HG02840 (cell line): ENCODE measurements around the gene MYH13.

Experiments used
- ATAC-seq: cut with Tn5 transposase; IDR thresholded peaks from one replicate; pipeline ENCODE4 v1.9.1; 2021; ENCODE audit warnings: mild to moderate bottlenecking, moderate library complexity, moderate number of reproducible peaks; ENCODE audit not compliant: unreplicated experiment, low FRiP score

The MYH13 gene

DNA sequence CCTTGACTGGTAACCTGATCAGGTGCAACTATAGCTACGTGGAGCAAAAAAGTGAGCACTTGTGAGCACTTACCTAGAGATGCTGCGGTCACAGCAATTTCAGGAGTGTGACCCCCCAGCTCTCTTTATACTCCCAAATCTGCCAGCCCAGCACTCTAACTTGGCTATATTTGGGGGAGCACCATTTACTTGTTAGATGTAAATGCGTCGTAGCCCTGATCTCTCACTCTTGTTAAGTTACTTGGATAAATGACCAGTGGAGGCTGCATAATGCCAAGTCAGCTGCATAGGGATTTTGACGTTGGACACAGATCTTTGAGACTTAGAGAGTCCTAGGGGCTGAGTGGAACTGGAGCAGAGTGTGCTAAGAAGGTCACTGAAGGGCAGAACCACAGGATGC, at the start of gene MYH13:
MYH13 (minus strand) TSS at position 101 of the 400 bp plus-strand sequence. CDS start 8,476 bp downstream, outside the sequence.
- no peak for ATAC-seq

DNA sequence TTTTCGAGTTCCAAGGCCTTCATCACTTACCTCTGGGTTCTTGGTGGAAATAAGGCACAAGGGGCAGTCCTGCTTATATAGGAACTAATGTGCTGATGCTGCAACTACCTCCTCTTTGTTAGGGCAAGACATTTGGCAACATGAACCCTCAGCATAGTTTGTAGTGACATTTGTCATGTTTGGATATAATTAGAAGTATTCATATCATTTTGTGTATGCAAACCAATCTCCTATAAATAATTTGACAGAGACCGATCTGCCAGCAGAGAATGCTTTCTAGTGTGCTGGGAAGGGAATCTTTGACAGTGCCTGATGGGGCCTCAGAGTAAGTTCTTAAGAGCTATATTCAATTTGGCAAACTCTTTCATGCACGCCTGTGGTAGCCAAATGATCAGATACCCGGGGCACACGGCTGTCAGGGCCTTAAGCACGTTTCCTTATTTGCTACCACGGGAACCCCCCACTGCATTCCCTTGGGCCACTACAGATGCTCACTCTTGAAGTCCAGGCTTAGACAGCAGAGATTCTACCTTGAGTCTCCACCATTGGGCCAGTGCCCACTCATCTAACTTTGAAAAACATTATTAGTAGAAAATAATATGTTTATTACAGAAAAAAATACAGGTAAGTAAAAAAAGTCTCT, 49.2 kb upstream of the MYH13 start, which contains the start of gene MYH8:
MYH8 (minus strand) TSS at position 51 of the 643 bp plus-strand sequence. CDS start 1,723 bp downstream, outside the sequence.
- no peak for ATAC-seq

- ATAC-seq, result no peak
Observed at GRCh38 chr17:10421211-10421610, 48.4 kb upstream of the MYH13 start.

DNA sequence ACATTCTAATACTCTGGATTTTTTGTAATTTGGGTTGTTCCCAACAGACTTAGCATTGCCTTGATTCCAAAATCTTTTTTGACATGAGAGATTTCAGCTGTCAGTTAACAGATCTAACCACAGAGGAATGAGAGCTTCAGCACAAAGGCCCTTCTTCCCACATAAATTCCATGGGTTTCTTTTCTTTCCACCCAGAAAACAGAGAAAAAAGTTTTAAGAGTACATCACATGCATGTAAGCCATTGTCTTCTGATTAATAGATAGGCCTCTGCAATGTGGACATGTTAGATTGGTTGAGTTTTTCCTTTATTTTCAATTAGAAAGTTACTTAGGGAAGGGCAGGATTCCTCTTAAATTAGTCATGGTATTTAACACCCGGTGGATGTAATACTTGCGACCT, 48.0 kb upstream of the MYH13 start:
- ATAC-seq, result no peak

DNA sequence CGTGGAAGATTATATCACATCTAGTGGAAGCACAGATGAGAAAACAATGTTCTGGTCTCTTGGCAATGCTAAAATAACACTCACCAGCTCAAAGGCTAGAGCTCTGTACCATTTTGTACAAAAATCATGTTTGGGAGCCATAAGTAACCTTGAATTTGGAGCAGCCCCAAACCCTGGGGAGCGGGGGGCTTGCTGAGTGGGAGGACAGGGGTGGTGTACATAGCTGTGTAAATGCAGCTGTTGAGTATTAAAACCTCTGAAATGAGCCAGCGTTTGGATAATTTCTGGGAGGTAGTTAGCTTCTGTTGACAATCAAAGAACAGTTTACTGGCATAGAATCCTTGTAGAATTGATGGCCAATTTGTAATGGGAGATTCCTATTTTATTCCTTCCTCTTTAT, 44.6 kb upstream of the MYH13 start:
- no peak for ATAC-seq

DNA sequence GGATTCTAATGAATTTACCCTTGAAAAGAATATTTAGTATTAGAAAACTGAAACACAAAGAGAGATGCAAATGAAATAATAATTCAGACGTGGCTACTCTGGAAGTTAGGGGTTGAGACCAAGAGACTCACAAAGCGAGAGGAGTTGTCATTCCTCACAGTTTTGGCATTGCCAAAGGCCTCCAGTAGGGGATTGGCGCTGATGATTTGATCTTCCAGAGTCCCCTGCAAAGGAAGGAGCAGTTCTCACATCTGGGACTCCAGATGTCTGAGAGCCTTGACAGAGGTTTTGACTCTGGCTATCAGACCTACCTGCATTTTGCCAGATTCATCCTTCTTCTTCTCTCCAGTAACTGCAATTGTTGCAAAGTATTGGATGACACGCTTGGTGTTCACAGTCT, 42.4 kb upstream of the MYH13 start:
- ATAC-seq, result no peak

DNA sequence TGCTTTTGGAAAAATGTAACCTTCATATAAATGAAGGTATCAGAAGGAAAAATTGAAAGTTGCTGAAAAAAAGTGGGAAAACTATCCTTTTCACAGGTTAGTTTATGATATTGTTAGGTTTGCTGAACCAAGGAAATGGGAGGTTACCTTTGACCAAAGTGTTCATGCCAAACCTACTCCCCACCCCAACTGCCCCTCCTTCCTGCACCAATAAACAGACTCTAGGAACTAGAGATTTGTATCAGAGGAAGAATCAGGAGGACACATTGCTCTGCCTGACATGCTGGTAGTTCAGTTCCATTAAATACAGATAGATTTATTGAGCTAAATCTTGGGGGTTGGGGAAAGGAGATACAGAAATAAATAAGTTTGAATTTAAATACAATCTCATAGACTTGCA, 30.8 kb upstream of the MYH13 start:
- no peak for ATAC-seq

GRCh38 chr17:10398352-10398751, 25.5 kb upstream of the MYH13 start:
- ATAC-seq, result no peak

DNA sequence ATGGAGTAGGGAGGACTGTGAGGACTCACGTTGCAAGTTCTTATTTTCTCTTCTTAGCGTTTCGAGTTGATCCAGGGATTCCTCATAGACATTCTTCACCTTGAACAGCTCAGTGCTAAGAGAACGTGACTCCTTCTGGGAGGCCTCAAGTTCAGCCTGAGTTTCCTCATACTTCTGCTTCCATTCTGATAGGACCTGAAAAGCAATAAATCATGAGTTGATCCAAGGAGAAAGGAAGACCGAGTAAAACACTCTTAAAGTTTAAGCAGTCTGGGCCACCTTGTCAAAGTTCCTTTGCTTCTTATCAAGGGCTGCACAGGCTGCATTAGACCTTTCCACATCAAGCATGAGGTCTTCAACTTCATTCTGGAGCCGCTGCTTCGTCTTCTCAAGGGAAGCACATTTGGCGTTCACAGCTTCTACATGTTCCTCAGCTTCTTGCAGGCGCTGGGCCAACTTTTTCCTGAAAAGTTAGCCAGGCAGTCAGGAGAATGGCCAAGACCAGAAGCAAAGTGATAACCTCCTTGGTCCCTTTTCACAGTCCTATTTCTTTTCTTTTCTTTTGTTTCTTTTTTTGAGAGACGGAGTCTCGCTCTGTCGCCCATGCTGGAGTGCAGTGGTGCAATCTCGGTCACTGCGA, 23.8 kb upstream of the MYH13 start:
- no peak for ATAC-seq

- ATAC-seq, result no peak
Observed at GRCh38 chr17:10394201-10394887, 21.5 kb upstream of the MYH13 start.

DNA sequence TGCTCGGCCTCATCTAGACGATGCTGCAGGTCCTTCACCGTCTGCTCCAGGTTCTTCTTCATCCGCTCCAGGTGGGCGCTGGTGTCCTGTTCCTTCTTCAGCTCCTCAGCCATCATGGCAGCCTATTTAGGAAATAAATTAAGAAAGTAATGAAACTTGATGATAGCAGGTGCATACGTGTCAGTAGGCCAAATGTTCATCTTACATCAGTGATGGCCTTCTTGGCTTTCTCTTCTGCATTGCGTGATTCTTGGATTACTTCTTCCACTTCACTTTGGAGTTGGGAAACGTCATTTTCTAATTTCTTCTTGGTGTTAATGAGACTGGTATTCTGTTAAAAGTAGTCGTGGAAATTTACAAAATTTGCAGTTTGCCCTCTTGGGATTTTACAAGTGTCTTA, 20.1 kb upstream of the MYH13 start:
- ATAC-seq, result no peak

DNA sequence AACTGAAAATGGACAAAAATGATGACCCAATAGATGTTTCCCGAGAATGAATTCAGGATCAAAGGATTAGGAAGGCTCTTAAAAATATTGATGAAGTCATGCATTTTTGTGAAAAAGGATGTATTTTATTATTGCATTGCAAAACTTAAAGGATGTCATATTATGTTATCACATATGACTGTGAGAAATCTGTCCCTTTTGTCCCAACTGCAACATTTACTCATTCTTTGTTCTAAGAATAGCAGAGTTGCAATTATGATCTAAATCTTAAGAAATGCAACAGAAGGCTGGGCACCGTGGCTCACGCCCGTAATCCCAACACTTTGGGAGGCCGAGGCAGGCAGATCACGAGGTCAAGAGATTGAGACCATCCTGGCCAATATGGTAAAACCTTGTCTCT, 13.1 kb upstream of the MYH13 start:
- ATAC-seq, result no peak

DNA sequence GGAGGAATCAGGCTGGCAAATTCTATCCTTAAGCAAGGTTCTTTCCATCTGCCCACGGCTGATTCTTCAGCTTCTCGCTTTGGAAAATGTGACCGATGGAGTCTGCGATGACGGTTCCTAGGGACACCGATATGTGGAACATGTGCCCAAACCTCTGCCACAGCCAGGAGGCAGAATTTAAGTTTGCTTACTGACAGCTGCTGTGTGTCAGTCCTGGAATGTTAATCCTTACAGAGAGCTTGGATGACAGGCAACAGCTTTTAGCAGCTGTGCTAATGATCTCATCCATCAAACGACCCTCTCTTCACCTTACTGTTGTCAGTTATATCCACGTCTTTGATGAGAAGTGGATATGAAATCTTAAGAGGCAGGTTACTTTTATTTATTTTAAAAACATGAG, 11.4 kb upstream of the MYH13 start:
- no peak for ATAC-seq

DNA sequence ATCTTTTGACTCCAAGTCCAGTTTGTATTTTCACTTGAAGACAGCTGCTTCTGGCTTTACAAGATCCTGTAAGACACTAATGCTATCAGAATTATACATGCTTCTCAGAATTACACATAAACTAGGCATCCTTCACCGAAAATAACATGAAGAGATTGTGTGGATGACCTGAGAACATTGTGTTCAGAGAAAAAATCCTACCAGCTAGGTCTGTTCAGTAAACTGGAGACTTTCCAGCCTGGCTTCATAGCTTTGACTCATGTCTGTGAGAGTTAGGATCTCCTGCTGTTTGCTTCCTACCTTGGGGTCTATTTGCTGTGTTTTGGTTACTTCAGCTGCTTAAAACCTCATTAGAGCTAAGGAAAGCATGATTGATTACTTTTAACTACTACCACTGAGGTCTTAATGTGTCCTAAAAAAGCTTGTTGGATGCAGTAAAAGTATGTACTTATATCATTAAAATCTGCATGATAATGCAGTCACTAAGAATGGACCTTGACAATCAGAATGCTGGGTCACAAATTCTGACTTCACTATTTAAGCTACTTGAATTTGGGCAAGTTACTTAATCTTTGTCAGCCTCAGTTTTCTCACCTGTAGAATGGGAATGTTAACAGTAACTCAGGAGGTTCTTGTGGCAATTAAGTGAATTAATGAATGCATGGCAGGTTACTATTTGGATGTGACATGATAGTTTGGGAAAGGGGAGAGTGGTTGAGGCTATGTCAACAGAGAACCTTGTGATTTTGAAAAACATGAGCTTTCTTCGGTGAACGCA, 8.0 kb upstream of the MYH13 start:
- ATAC-seq, result no peak

- ATAC-seq, result no peak
Observed at GRCh38 chr17:10370016-10370608, 2.7 kb downstream of the MYH13 start.

DNA sequence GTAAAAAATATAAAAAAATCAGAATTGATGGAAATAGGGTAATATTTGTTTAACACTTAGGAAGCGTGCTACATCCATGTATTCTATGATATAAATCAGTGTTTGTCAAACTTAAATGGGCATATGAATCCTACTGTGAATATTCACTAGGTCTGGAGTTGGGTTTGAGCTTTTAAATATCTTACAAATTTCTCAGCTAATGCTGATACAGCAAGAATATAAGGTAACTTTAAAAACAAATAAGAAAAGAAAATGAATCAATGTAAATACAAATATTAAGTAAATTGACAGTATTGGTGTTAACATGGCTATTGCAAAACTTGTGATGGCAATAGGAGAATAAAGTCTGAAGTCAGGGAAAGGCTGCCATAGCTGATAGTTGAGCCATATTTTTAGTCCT, 3.6 kb downstream of the MYH13 start:
- ATAC-seq, result no peak

GRCh38 chr17:10368561-10368960, 4.2 kb downstream of the MYH13 start:
- ATAC-seq, result no peak

- ATAC-seq, result no peak
Observed at GRCh38 chr17:10360578-10360977, 12.2 kb downstream of the MYH13 start.

GRCh38 chr17:10357768-10358167, 15.0 kb downstream of the MYH13 start:
- no peak for ATAC-seq

DNA sequence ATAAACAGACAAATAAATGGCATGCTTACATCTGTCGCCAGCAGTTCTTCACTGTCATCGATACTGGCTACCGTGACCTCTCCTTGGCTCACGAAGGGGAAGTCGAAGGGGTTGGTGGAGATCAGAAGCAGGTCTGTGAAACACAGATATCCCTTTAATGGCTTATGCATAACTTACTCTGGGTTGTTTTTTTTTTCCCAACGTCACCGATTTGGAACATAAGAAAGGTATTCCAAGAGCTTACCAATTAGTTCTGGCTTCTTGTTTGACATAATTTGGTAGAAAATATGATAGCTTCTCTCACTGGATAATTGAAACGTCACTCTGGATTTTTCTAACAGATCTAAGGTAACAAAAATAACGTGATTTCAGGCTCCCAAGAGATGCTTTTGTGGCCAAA, 18.2 kb downstream of the MYH13 start:
- no peak for ATAC-seq

DNA sequence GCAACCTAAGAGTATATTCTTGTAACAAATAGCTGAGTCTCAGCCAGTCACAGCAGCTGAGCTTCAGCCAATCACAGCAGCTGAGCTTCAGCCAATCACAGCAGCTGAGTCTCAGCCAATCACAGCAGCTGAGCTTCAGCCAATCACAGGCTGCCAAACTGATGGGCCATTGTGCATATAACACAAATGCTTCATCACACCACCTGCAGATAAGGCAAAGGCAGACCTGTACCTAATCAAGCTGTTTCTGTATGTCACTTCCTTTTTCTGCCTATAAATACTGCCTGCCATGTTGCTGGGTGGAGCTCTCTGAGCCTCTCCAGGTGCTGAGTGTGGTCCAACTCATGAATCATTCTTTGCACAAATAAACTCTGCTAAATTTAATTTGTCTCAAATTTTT, 19.9 kb downstream of the MYH13 start:
- no peak for ATAC-seq
